ENCODE measurements around the gene TMEM176B.

- TF ChIP-seq CTCF (IDR thresholded peaks at IDR 0.05) (no peak), POLR2A (IDR thresholded peaks at IDR 0.05) (no peak)
These were observed 23.4 kb upstream of the TMEM176B start for GRCh38 chr7:150823484-150824126.
